DMS79 (cell line): ENCODE measurements around the gene GALK1.
A peak's percentile ranks its signal among the peaks of the same experiment; 100 is the strongest.

Source experiments
- DNase-seq: peaks from one replicate; lab custom pipeline; 2025; lab: John Stamatoyannopoulos, UW

The GALK1 gene

DNA sequence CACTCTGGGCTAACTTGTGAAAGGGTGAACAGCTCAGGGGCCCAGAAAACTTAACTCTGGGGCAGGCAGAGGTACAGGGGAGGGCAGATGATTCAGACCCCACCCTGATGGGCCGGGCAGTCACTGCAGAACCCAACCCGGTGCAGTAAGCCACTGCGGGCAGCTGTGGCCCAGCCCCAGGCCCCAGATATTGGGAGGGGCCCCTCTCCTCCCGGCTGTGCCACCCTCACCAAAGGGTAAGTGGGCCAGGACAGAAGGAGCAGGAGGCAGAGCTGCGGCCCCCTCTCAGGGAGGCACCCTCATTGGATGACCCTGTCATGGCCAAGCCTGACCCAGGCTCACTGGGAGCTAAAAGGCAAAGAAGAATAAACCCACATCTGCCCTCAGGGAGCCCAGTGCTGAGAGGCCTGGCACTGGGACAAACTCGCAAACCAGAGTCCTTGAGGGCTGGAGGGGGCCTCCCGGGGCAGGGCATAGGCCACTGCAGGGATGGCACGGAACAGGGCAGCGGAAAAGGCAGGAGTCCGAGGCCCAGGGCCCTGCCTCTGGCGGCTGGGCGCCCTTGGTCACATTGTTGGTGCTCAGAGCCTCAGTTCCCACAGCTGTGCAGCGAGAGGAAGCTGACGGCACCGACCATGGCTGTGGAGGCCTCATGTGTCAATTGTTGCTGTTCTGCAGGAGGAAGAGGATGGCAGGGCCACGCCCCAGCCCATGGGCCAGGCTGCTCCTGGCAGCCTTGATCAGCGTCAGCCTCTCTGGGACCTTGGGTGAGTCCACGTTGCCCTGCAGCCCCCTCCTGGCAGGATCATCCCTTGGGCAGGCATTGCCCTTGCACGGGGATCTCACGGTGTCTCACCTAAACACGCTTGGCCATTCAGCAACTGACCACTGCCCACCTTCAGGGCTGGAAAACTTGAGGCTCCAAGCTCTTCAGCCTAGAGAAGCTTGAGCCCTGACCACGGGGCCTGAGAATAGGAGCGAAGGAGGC, 40.7 kb downstream of the GALK1 start:
- DNase-seq, result no peak

DNA sequence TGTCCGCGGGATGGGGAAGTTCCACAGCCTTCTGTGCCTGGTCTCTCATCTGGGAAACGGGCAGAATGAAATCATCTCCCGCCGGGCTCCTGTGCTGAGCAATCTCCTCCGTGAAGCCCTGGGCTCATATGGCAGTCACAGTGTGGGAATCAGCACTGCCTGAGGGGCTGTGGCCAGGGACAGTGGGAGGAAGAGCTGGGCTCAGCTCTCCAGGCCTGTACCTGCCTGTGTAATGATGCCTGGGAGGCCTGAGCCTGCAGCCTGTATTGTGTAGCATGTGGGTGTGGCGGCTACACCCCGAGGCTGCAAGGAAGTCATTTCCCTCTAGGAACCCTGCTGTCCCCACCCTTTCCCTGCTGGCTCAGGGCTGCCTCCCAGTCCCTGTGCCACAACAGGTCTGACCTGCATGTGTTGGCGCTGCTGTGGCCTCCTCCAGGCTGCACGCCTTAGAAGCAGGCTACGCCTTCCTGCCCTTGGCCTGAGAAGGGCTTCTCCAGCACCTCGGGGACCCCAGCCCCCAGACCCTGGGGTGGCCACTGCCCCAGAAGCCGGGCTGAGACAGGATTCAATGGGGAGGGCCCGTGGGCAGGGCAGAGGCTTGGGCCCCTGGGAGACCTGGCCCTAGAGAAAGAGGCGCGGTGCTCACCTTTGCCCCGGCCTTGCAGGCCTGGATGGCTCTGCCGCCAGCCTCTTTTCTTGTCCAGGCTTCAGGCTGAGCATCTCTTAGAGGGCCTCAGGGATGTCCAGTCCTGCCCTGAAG, 41.6 kb downstream of the GALK1 start:
- DNase-seq, result no peak

DNA sequence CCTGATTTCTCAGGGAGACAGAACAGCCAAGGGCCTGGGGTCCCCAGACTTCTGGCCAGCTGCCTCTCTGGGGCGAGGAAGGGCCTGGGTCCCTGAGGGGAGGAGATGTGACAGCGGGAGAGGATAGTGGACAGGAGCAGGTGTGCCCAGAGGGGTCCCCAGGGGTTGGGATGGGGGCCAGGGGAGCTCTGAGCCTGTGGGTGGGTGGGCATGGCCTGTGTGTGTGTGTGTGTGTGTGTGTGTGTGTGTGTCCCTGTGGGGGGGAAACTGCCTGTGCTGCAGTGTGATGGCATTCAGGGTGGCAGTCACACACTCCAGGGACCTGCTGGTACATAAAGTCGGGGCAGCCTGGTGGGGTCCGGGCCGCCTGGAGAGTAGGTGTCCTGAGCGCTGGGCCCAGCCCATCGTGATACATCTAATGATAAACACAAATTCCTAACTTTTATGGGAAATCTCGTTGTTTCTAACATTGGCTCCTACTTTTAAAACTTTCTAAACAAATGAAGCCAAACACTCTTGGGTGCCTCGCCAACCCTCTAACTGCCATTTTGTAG, 42.4 kb downstream of the GALK1 start:
- DNase-seq, result no peak

DNA sequence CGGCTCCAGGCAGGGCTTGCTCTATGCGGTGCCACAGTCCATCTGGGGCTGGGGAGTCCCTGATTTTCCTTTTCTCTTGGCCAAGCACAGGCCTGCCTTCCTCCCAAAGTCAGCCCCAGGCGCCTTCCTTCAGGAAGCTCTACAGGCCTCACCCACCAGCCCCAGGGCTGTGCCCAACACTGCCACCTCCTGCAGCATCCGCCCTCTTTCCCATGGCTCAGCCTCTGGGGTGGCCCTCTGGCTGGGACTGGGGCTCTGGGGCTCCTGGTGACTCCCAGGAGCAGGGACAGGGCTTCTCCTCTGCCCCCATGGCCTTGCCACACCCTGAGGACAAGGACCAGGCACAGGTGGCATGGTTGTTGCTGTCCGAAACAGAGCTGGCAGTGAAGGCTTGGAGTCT, 42.9 kb downstream of the GALK1 start:
- DNase-seq, result no peak

DNA sequence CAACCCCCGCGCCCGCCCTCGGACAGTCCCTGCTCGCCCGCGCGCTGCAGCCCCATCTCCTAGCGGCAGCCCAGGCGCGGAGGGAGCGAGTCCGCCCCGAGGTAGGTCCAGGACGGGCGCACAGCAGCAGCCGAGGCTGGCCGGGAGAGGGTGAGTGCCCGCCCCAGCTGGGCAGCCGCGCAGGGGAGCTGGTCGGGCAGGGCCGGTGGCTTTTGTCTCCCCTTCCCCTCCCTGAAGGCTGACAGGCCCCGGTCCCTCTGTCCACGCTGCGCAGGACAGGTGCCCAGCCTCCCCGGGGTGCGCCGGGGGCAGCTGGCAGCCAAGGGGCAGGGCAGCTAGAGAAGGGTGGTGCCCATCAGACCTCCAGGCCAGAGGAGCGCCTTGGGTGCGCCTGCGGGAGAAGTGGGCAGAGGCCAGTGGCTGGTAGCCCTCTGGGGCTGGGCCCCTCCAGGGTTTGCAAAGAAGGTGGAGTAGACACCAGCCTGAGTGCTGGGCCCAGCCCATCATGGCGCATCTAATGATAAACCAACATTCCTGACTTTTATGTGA, 43.5 kb downstream of the GALK1 start:
- no peak for DNase-seq

DNA sequence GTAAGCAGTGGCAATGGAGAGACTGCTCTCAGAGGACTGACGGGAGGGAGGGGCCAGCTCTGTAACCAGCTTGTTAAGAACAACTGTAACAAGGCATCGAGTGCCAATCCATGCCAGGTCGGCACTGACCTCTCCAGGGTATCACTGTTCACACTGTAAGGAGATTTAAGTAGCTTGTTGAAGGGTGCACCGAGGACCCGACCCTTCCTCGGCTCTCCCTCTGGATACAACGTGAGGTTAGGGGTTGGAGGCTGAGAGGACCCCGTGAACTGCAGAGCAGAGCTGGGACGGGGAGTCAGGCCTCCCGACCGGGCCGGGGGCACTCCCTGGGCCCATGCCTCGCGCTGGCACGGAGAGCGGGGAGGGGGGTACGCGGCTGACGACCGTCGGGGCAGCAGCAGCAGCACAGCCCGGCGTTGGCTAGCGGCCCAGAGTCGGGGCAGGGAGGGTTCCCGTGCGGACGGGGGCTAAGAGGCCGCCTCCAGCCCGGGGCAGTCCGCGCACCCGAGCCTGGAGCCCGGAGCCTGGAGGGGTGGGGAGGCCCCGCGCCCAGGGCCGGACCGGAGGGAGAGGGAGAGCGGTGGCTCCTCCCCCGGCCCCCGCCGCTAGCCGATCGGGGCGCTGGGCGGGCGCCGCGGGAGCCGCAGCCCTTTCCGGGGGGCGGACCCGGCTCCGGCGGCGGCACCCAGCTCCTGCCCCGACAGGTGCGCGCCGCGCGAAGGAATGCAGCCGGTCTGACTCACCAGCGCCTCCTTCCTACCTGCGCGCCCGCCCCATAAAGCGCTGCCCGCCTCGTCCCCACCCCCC, 44.1 kb downstream of the GALK1 start, which contains the start of gene ITGB4:
Gene ITGB4 (plus strand): TSS at position 804 of the 807 bp plus-strand sequence. CDS start 3,245 bp downstream, outside the sequence.
- DNase-seq, result peak; percentile 15

DNA sequence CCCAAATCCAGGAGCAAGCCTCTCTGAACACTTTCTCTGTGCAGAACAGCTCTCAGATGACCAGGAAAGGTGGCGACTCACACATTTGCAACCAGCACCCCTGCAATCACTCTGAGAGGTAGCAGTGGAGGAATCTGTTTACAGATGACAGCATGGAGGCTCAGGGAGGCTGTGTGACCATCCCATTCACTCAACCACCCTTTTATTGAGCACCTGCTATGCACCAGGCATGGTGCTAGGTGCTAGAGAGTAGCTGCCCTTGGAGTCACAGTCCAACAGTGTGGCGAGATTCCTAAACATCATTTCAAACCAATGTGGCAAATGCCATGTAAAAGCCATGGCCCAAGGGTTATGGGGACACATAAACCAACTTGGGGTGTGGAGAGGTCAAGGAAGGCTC, 45.3 kb downstream of the GALK1 start:
- no peak for DNase-seq

DNA sequence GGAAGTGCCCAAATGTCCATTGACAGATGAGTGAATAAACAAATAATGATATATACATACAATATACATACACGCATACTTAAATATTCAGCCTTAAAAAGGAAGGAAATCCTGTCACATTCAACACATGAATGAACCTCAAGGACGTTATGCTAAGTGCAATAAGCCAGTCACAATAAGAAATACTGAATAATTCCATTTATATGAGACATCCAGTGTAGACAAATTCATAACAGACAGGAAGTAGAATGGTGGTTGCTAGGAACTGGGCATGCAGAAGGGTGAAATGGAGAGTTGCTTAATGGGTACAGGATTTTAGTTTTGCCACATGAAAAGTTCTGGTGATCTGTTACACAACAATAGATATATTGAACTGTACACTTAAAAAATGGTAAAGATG, 52.5 kb downstream of the GALK1 start:
- DNase-seq, result no peak
